IMR-90 (cell line): ENCODE data around the gene DPP6. TPM values are rescaled to one million over a fixed set of nuclear protein-coding genes. Genes with fewer than 3 reads are reported as not detected.

ENCODE experiments used
- ATAC-seq: fragments of 200-7000 bp; cut with Tn5 transposase; 2 replicates; pipeline ENCODE4 v1.9.1; 2020; ENCODE audit warnings: low read depth, mild to moderate bottlenecking, moderate library complexity
- BruUV-seq: library from RNA; stranded (reverse); fragments of 400-500 nt; replicated peaks from 2 replicates; lab custom pipeline; 2021; lab: Mats Ljungman, UMichigan
- CTCF ChIA-PET: fragments of 300-600 bp; formaldehyde crosslinking; extraction: SDS; loops from one replicate; lab custom pipeline; 2021; ENCODE audit warnings: antibody characterized with exemption; lab: Yijun Ruan, JAX
- POLR2A ChIA-PET: fragments of 300-600 bp; sonication (Branson Sonifier 250); formaldehyde crosslinking; loops from one replicate; lab custom pipeline; 2022; ENCODE audit warnings: antibody characterized with exemption; ENCODE audit not compliant: unreplicated experiment; lab: Charles Lee
- DNase-seq: peaks from one replicate; pipeline ENCODE4 v3.0.0; 2013
- H2AFZ ChIP-seq: replicated peaks from 2 replicates; pipeline ENCODE3; 2013; ENCODE audit warnings: low read length, mild to moderate bottlenecking; ENCODE audit not compliant: poor library complexity
- H2AK5ac ChIP-seq: 2 replicates; pipeline ENCODE4 v1.6.1; 2013; ENCODE audit warnings: low read depth, low read length, inconsistent platforms
- H2AK9ac ChIP-seq: replicated peaks from 2 replicates; pipeline ENCODE3; 2013; ENCODE audit warnings: mild to moderate bottlenecking, low read depth, low read length, moderate library complexity; ENCODE audit not compliant: poor library complexity
- H2BK120ac ChIP-seq: 2 replicates; pipeline ENCODE4 v1.6.1; 2013; ENCODE audit warnings: low read depth, low read length, inconsistent platforms
- H2BK15ac ChIP-seq: 3 replicates; pipeline ENCODE4 v1.6.1; 2013; ENCODE audit warnings: low read depth, low read length, inconsistent platforms
- H2BK20ac ChIP-seq: 2 replicates; pipeline ENCODE4 v1.6.1; 2013; ENCODE audit warnings: low read depth, mild to moderate bottlenecking, inconsistent platforms, low read length, moderate library complexity
- H2BK5ac ChIP-seq: 2 replicates; pipeline ENCODE4 v1.6.1; 2013; ENCODE audit warnings: mild to moderate bottlenecking, low read depth, low read length, inconsistent platforms; ENCODE audit not compliant: poor library complexity, severe bottlenecking
- H3K14ac ChIP-seq: replicated peaks from 2 replicates; pipeline ENCODE4 v1.6.1; 2013; ENCODE audit warnings: low read depth, low read length, inconsistent platforms
- H3K18ac ChIP-seq: 2 replicates; pipeline ENCODE4 v1.6.1; 2013; ENCODE audit warnings: low read depth, low read length, control low read depth
- H3K23ac ChIP-seq: 2 replicates; pipeline ENCODE4 v1.6.1; 2013; ENCODE audit warnings: low read depth, low read length, inconsistent platforms
- H3K27ac ChIP-seq: 2 replicates; pipeline ENCODE4 v1.5.1; 2013; ENCODE audit warnings: mild to moderate bottlenecking, control low read depth, low read length; ENCODE audit not compliant: insufficient read depth
- H3K27me3 ChIP-seq: 2 replicates; pipeline ENCODE4 v1.6.1; 2013; ENCODE audit warnings: low read length; ENCODE audit not compliant: control insufficient read depth, insufficient read depth
- H3K36me3 ChIP-seq: 2 replicates; pipeline ENCODE4 v1.6.1; 2013; ENCODE audit warnings: low read length, mixed read lengths; ENCODE audit not compliant: control insufficient read depth, insufficient read depth
- H3K4ac ChIP-seq: 2 replicates; pipeline ENCODE4 v1.6.1; 2013; ENCODE audit warnings: low read depth, low read length, inconsistent platforms
- H3K4me1 ChIP-seq: 2 replicates; pipeline ENCODE4 v1.6.1; 2013; ENCODE audit warnings: low read length, mixed read lengths; ENCODE audit not compliant: control insufficient read depth, insufficient read depth
- H3K4me2 ChIP-seq: 2 replicates; pipeline ENCODE4 v1.6.1; 2013; ENCODE audit warnings: low read depth, mild to moderate bottlenecking, control low read depth, low read length, moderate library complexity
- H3K4me3 ChIP-seq: 2 replicates; pipeline ENCODE4 v1.5.1; 2013; ENCODE audit warnings: low read depth, mild to moderate bottlenecking, control low read depth, low read length, moderate library complexity; ENCODE audit not compliant: insufficient read depth
- H3K56ac ChIP-seq: 2 replicates; pipeline ENCODE4 v1.6.1; 2013; ENCODE audit warnings: low read length, inconsistent platforms; ENCODE audit not compliant: insufficient read depth; ENCODE audit errors: extremely low read depth
- H3K79me1 ChIP-seq, 2 experiments: 2 replicates each; pipeline ENCODE4 v1.6.1; 2013; ENCODE audit warnings: low read length in 2 of 2, inconsistent platforms in 1 of 2, low read depth in 1 of 2
- H3K9ac ChIP-seq: 2 replicates; pipeline ENCODE4 v1.6.1; 2013; ENCODE audit warnings: low read depth, low read length, control low read depth
- H3K9me1 ChIP-seq: 2 replicates; pipeline ENCODE4 v1.6.1; 2013; ENCODE audit warnings: low read length, inconsistent platforms; ENCODE audit not compliant: insufficient read depth
- H3K9me3 ChIP-seq: 2 replicates; pipeline ENCODE4 v1.6.1; 2013; ENCODE audit warnings: low read length; ENCODE audit not compliant: control insufficient read depth, insufficient read depth
- H4K20me1 ChIP-seq: 2 replicates; pipeline ENCODE4 v1.6.1; 2013; ENCODE audit warnings: low read length, inconsistent platforms; ENCODE audit not compliant: insufficient read depth
- H4K5ac ChIP-seq: 2 replicates; pipeline ENCODE4 v1.6.1; 2013; ENCODE audit warnings: mild to moderate bottlenecking, low read depth, low read length, control low read depth
- H4K8ac ChIP-seq, 2 experiments: 2 replicates each; pipeline ENCODE4 v1.6.1; 2013; ENCODE audit warnings: low read depth in 2 of 2, low read length in 2 of 2, control low read depth in 1 of 2, inconsistent platforms in 1 of 2
- H4K91ac ChIP-seq: 2 replicates; pipeline ENCODE4 v1.6.1; 2013; ENCODE audit warnings: low read depth, low read length, inconsistent platforms; ENCODE audit not compliant: insufficient read depth
- BHLHE40 ChIP-seq: fragments of 150-350 bp; IDR thresholded peaks from 2 replicates; pipeline ENCODE4 v1.6.1; 2016; ENCODE audit warnings: mild to moderate bottlenecking, low read depth, low read length
- CEBPB ChIP-seq: IDR thresholded peaks from 2 replicates; pipeline ENCODE4 v1.6.1; 2012; ENCODE audit warnings: low read depth, low read length, improper control_type of control experiment
- CHD1 ChIP-seq: IDR thresholded peaks from 2 replicates; pipeline ENCODE4 v1.6.1; 2012; ENCODE audit warnings: low read depth, low read length, improper control_type of control experiment
- ELK1 ChIP-seq: fragments of 150-350 bp; IDR thresholded peaks from 2 replicates; pipeline ENCODE4 v1.6.1; 2016; ENCODE audit warnings: low read depth, mild to moderate bottlenecking, low read length, moderate library complexity, borderline replicate concordance
- MAZ ChIP-seq: IDR thresholded peaks from 2 replicates; pipeline ENCODE4 v1.6.1; 2012; ENCODE audit warnings: low read depth, mild to moderate bottlenecking, low read length, improper control_type of control experiment, moderate library complexity, borderline replicate concordance
- POLR2A ChIP-seq: IDR thresholded peaks from 2 replicates; pipeline ENCODE4 v1.6.1; 2012; ENCODE audit warnings: mild to moderate bottlenecking, low read depth, low read length
- SMC3 ChIP-seq: fragments of 150-350 bp; IDR thresholded peaks from 2 replicates; pipeline ENCODE4 v1.6.1; 2016; ENCODE audit warnings: low read depth, mild to moderate bottlenecking, antibody characterized with exemption, low read length, moderate library complexity
- WGBS, 2 experiments: methylation state at CpG; one replicate each; pipeline versions ENCODE4 v1.1.5 to v1.1.7; 2013; ENCODE audit warnings: missing lambda C conversion rate in 2 of 2; ENCODE audit not compliant: insufficient read length in 1 of 2; ENCODE audit errors: extremely low coverage in 2 of 2; 5-methylcytosine and 5-hydroxymethylcytosine counted together
- dilution Hi-C: fragments of 300-500 bp; cut with HindIII; formaldehyde crosslinking; loops from one replicate; pipeline ENCODE4 v1.14.3; 2018; ENCODE audit warnings: low sequenced_read_pairs; ENCODE audit not compliant: unreplicated experiment
- in situ Hi-C: fragments of 300-500 bp; cut with MboI; formaldehyde crosslinking; loops from 3 replicates; pipeline ENCODE4 v1.14.3; 2019; ENCODE audit warnings: low sequenced_read_pairs, inconsistent platforms, mixed read lengths
- intact Hi-C: fragments of 100-400 bp; cut with micrococcal nuclease; formaldehyde crosslinking; loops from 2 replicates; pipeline ENCODE4 v1.10.0; 2022
- polyA plus RNA-seq, 3 experiments: library from polyadenylated mRNA; depleted of rRNA; stranded (reverse); fragments of >200 nt; gene quantifications; 2 replicates each; pipeline ENCODE4 v1.2.3, GENCODE V29; 2012; ENCODE audit warnings: low replicate concordance in 1 of 3
- total RNA-seq: library from RNA; depleted of rRNA; stranded (reverse); fragments of >200 nt; gene quantifications from 2 replicates; pipeline ENCODE4 v1.2.3, GENCODE V29; 2012

DPP6 gene
- total and polyA plus RNA-seq, 2 of the 4 experiments (the other 2 are of a cell fraction) = not detected

- CTCF ChIA-PET = no interaction called here
Measured at GRCh38 chr7:154905615-154906014, 853.4 kb downstream of the DPP6 start.

More at GRCh38 chr7:154905615-154906014, 853.4 kb downstream of the DPP6 start:
- H3K4me1 ChIP-seq = no peaks in the 10 kb centered on the region
- no peak overlapping the region for H2AK9ac ChIP-seq
- H3K4ac ChIP-seq = no peak overlapping the region
- H3K4me2 ChIP-seq = no peak overlapping the region
- H2BK120ac ChIP-seq = no peak overlapping the region
- H2AK5ac ChIP-seq = no peak overlapping the region
- no peak overlapping the region for H3K14ac ChIP-seq
- BruUV-seq = no TSS peak
- no peak for TF ChIP-seq POLR2A
- no peak for TF ChIP-seq ELK1
- TF ChIP-seq SMC3 = no peak
- no peak for TF ChIP-seq MAZ
- TF ChIP-seq BHLHE40 = no peak
- no peak for TF ChIP-seq CHD1
- no peak for TF ChIP-seq CEBPB
- POLR2A ChIA-PET = no interaction called here
- no peak overlapping the region for H2BK15ac ChIP-seq
- ATAC-seq (no peak), DNase-seq (no peak)
- in situ Hi-C loops = no loop called here
- no peak overlapping the region for H3K27ac ChIP-seq
- H4K8ac ChIP-seq = no peak overlapping the region
- H3K23ac ChIP-seq = no peak overlapping the region
- no CpG with 5 or more reads among the region's 8 CpGs for WGBS, 2 experiments
- no peak overlapping the region for H2AFZ ChIP-seq
- no peaks in the 10 kb centered on the region for H3K9me1 ChIP-seq
- H4K20me1 ChIP-seq = no peaks in the 10 kb centered on the region
- H3K4me3 ChIP-seq = no peak overlapping the region
- intact Hi-C loops = no loop called here
- no peak overlapping the region for H3K9ac ChIP-seq
- H2BK5ac ChIP-seq = no peak overlapping the region
- H3K36me3 ChIP-seq = no peaks in the 10 kb centered on the region
- dilution Hi-C loops = no loop called here
- H4K91ac ChIP-seq = no peak overlapping the region
- H2BK20ac ChIP-seq = no peak overlapping the region
- no peak overlapping the region for H3K56ac ChIP-seq
- no peak overlapping the region for H3K18ac ChIP-seq
- H3K79me1 ChIP-seq = no peaks in the 10 kb centered on the region
- peaks cover 13% of the 10 kb centered on the region; the same call in 1 of the 2 replicates for H3K9me3 ChIP-seq
- H3K27me3 ChIP-seq = no peaks in the 10 kb centered on the region
- H4K5ac ChIP-seq = no peak overlapping the region
